ENCODE data around the gene SIPA1L3.
"Not testable (repeated sequence)": the region's sequence is repeated elsewhere in the genome, so short reads cannot be mapped to it uniquely, and the experiment has no call there.

SIPA1L3 gene

DNA sequence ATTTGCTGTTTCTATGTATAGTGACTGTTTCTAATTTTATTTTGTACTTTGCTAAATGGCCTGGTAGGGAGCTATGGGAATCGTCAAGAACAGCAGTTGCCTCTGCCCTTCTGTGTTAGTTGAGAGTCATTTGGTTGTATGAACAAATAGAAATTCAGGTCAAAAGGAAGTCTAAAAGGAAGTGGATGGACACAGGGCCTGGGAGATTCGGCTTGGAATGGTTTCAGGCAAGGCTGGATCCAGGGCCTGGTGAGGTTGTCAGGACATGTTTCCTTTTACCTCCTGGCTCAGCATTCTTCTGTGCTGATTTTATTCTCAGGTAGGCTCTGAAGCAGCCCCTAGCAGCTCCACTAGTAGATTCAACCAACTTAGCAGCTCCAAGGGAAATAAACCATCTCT lies 118.9 kb downstream of the SIPA1L3 start:
- TF ChIP-seq, protein P1, sequence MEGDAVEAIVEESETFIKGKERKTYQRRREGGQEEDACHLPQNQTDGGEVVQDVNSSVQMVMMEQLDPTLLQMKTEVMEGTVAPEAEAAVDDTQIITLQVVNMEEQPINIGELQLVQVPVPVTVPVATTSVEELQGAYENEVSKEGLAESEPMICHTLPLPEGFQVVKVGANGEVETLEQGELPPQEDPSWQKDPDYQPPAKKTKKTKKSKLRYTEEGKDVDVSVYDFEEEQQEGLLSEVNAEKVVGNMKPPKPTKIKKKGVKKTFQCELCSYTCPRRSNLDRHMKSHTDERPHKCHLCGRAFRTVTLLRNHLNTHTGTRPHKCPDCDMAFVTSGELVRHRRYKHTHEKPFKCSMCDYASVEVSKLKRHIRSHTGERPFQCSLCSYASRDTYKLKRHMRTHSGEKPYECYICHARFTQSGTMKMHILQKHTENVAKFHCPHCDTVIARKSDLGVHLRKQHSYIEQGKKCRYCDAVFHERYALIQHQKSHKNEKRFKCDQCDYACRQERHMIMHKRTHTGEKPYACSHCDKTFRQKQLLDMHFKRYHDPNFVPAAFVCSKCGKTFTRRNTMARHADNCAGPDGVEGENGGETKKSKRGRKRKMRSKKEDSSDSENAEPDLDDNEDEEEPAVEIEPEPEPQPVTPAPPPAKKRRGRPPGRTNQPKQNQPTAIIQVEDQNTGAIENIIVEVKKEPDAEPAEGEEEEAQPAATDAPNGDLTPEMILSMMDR (conservative IDR thresholded peaks at IDR 0.05; ENCODE audit: low read length) = no peak
- H3K4me3 ChIP-seq (ENCODE audit: low read length) = no peak overlapping the region
- no peak for DNase-seq (ENCODE audit: low read depth)

DNA sequence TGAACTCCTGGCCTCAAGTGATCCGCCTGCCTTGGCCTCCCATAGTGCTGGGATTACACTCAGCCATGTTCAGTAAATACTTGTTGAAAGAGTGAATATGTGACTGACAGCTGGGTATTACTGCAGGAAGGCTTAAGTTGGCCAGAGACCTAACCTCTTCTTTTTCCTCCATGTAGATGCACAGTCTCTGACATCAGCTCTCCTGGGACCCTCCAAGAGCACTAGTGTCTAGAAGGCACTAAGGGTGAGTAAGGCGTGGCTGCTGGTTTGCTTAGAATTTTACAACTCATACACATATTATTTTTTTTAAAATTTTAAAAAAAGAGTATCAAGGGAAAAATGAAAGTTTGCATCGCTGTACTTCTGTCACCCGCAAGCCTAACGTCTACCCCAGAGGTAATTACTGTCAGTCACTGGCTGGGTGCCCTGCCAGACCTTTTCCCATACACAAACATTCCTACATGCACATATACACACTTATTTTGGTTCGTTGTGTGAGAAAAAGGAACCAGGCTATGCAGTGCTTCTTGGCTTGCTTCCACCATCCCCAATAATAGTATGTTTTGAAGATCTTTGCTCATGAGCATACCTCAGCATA lies 122.0 kb downstream of the SIPA1L3 start:
- no peak overlapping the region for H3K4me3 ChIP-seq (ENCODE audit: low read length)
- DNase-seq (ENCODE audit: low read depth) = no peak
- TF ChIP-seq, protein P1 (conservative IDR thresholded peaks at IDR 0.05; ENCODE audit: low read length) = no peak

DNA sequence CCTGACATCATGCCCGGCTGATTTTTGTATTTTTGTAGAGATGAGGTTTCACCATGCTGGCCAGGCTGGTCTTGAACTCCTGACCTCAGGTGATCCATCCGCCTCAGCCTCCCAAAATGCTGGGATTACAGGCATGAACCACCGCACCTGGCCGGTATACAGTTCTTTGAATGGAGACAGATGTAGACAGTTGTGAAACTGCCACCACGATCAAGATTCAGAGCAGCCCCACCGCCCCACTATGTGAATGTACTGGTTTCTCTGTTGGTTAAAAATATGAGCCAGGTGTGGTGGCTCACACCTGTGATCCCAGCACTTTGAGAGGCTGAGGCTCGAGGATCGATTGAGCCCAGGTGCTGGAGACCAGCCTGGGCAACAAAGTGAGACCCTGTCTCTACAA lies 123.0 kb downstream of the SIPA1L3 start:
- not testable (repeated sequence) for H3K4me3 ChIP-seq (ENCODE audit: low read length); DNase-seq (ENCODE audit: low read depth)

DNA sequence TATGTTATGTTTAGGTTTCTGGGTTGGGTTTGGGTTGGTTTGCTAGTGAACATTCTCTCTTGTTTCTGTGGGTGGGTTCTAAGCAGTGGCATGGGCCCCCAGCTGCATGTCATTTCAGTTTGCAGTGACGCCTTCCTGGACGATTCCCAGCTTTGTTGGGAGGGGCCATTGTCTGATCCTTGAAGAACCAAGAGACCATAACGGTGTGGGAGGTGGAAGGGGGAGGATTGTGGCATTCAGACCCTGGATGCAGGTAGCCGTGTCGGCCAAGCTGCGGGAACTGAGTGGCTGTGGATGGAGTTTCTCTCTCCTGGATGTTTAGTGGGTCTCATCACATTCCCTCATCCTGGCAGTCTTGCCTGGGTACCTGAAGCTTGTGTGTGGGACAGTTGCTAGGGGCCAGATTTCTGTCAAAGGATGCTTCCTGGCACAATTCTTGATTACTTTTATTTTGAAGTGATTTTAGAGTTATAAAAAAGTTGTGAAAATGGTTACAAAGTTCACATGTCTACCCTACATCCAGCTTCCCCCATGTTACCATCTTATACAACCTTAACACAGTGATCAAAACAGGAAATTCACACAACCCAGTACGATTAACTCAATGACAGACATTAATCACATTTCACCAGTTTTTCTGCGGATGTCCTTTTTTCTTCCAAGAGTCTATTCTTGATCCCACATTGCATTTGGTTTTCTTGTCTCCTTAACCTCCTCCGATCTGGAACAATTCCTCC lies 123.8 kb downstream of the SIPA1L3 start:
- TF ChIP-seq, protein P1 (conservative IDR thresholded peaks at IDR 0.05; ENCODE audit: low read length) = no peak
- no peak for DNase-seq (ENCODE audit: low read depth)

DNA sequence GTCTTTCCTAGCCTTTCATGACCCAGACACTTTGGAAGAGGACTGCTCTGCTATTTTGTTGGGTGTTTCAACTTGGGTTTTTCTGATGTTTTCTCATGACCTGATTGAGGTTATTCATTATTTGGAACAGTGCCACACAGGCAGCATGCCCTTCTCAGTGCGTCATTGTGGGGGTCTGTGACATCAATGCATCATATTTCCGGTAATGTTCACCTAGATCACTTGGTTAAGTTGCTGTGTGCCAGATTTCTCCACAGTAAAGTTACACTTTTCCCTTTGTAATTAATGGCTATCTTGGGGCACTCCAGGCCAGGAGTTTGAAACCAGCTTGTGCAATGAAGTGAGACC lies 124.4 kb downstream of the SIPA1L3 start:
- DNase-seq (ENCODE audit: low read depth) = peak; percentile 29
- H3K4me3 ChIP-seq (ENCODE audit: low read length) = no peak overlapping the region
- TF ChIP-seq, protein P1 (conservative IDR thresholded peaks at IDR 0.05; ENCODE audit: low read length) = no peak

More for the DNA sequence above, 123.8 kb downstream of the SIPA1L3 start:
- H3K4me3 ChIP-seq (ENCODE audit: low read length) = no peak overlapping the region

DNA sequence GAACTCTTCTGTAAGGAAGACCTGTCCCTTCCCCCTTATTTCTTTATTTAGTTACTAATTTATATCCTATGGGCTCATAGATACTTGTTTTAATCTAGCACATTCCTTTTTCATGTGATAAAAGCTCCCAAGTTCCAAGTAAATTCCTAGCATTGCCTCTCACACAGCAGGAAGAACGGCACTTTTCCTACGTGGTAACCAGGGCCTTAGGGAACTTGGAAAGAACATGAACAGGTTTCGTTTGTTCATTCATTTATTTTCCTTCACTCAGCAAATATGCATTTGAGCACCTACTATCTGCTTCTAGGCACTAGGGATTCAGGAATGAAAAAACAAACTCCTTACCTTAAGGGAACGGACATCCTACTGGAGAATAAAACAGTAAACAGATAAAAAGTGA lies 125.1 kb downstream of the SIPA1L3 start:
- no peak overlapping the region for H3K4me3 ChIP-seq (ENCODE audit: low read length)
- DNase-seq (ENCODE audit: low read depth) = peak; percentile 53
- TF ChIP-seq, protein P1 (conservative IDR thresholded peaks at IDR 0.05; ENCODE audit: low read length) = no peak

DNA sequence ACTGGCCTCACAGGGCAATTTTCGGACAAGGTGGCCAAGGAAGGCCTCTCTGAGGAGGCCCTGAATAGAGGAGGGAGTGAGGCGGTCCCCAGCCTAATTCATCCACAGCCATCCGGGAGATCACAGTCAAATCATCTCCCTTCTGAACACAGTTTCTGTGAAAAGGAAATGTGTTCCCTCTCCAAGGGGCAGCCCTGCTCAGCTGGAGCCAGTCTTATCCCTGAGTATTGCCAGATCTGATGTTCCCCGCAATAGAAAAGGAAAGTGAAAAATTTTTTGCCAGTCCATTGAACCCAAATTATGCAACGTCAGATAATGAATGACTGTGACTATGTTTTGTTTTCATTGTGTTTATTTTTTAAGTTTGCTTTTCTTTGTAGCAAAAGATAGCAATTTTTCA lies 125.9 kb downstream of the SIPA1L3 start:
- DNase-seq (ENCODE audit: low read depth) = peak; percentile 24
- TF ChIP-seq, protein P1 (conservative IDR thresholded peaks at IDR 0.05; ENCODE audit: low read length) = no peak
- no peak overlapping the region for H3K4me3 ChIP-seq (ENCODE audit: low read length)

Data from AG10803 (cell line).